ENCODE measurements around the gene SCARB2.
A peak's percentile ranks its signal among the peaks of the same experiment; 100 is the strongest.

Gene SCARB2

GRCh38 chr4:76199664-76200211, 13.9 kb downstream of the SCARB2 start:
- no peak for DNase-seq (ENCODE audit: low read depth in 2 of 2, low spot score in 1 of 2)

GRCh38 chr4:76198411-76199237, 15.0 kb downstream of the SCARB2 start:
- DNase-seq (ENCODE audit: low read depth in 2 of 2, low spot score in 1 of 2) = no peak

GRCh38 chr4:76197971-76198410, 15.6 kb downstream of the SCARB2 start:
- DNase-seq (ENCODE audit: low read depth in 2 of 2, low spot score in 1 of 2) = no peak

GRCh38 chr4:76197031-76197743, 16.4 kb downstream of the SCARB2 start:
- DNase-seq (ENCODE audit: low read depth in 2 of 2, low spot score in 1 of 2) = no peak

GRCh38 chr4:76196376-76196775, 17.2 kb downstream of the SCARB2 start:
- DNase-seq (ENCODE audit: low read depth in 2 of 2, low spot score in 1 of 2) = no peak

- DNase-seq (ENCODE audit: low read depth in 2 of 2, low spot score in 1 of 2) = no peak
Observed at GRCh38 chr4:76195326-76195725, 18.3 kb downstream of the SCARB2 start.

- DNase-seq (ENCODE audit: low read depth in 2 of 2, low spot score in 1 of 2) = no peak
Observed at GRCh38 chr4:76194325-76194724, 19.3 kb downstream of the SCARB2 start.

GRCh38 chr4:76192236-76192635, 21.4 kb downstream of the SCARB2 start:
- DNase-seq (ENCODE audit: low read depth in 2 of 2, low spot score in 1 of 2) = no peak

- no peak for DNase-seq (ENCODE audit: low read depth in 2 of 2, low spot score in 1 of 2)
Observed at GRCh38 chr4:76188557-76188956, 25.1 kb downstream of the SCARB2 start.

GRCh38 chr4:76188149-76188548, 25.5 kb downstream of the SCARB2 start:
- no peak for DNase-seq (ENCODE audit: low read depth in 2 of 2, low spot score in 1 of 2)

GRCh38 chr4:76187152-76187551, 26.5 kb downstream of the SCARB2 start:
- DNase-seq (ENCODE audit: low read depth in 2 of 2, low spot score in 1 of 2) = no peak

- no peak for DNase-seq (ENCODE audit: low read depth in 2 of 2, low spot score in 1 of 2)
Observed at GRCh38 chr4:76182463-76182862, 31.2 kb downstream of the SCARB2 start.

GRCh38 chr4:76179398-76180318, 34.0 kb downstream of the SCARB2 start:
- peak; percentile 38 to 67 for DNase-seq (ENCODE audit: low read depth in 2 of 2, low spot score in 1 of 2)

- DNase-seq (ENCODE audit: low read depth in 2 of 2, low spot score in 1 of 2) = no peak
Observed at GRCh38 chr4:76178296-76178695, 35.3 kb downstream of the SCARB2 start.

- DNase-seq (ENCODE audit: low read depth in 2 of 2, low spot score in 1 of 2) = no peak
Observed at GRCh38 chr4:76177709-76178108, 35.9 kb downstream of the SCARB2 start.

GRCh38 chr4:76175336-76175735, 38.3 kb downstream of the SCARB2 start:
- DNase-seq (ENCODE audit: low read depth in 2 of 2, low spot score in 1 of 2) = no peak

GRCh38 chr4:76174216-76174615, 39.4 kb downstream of the SCARB2 start:
- DNase-seq (ENCODE audit: low read depth in 2 of 2, low spot score in 1 of 2) = no peak

- no peak for DNase-seq (ENCODE audit: low read depth in 2 of 2, low spot score in 1 of 2)
Observed at GRCh38 chr4:76168688-76169087, 44.9 kb downstream of the SCARB2 start.

GRCh38 chr4:76166480-76166879, 47.1 kb downstream of the SCARB2 start:
- DNase-seq (ENCODE audit: low read depth in 2 of 2, low spot score in 1 of 2) = no peak

- no peak for DNase-seq (ENCODE audit: low read depth in 2 of 2, low spot score in 1 of 2)
Observed at GRCh38 chr4:76160355-76160754, 53.3 kb downstream of the SCARB2 start.

- no peak for DNase-seq (ENCODE audit: low read depth in 2 of 2, low spot score in 1 of 2)
Observed at GRCh38 chr4:76156635-76157034, 57.0 kb downstream of the SCARB2 start.

Data from stimulated activated CD8-positive, alpha-beta memory T cell treated with anti-CD3 and anti-CD28 coated beads, Interleukin-4, amount 100 ng/mL, for 4 hours (primary cell).